NCI-H2081 (cell line): Measurements from ENCODE around the gene TSTD1.

Source experiments
- DNase-seq, 2 experiments: peaks; one replicate each; lab custom pipeline; 2025; lab: John Stamatoyannopoulos, UW

The TSTD1 gene, protein sequence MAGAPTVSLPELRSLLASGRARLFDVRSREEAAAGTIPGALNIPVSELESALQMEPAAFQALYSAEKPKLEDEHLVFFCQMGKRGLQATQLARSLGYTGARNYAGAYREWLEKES

GRCh38 chr1:161038523-161039153, at the start of gene TSTD1:
TSTD1 (minus strand) TSS chr1:161038964; CDS start chr1:161038889, 75 bp downstream.
- peak; percentile 84 to 90 for DNase-seq

DNA sequence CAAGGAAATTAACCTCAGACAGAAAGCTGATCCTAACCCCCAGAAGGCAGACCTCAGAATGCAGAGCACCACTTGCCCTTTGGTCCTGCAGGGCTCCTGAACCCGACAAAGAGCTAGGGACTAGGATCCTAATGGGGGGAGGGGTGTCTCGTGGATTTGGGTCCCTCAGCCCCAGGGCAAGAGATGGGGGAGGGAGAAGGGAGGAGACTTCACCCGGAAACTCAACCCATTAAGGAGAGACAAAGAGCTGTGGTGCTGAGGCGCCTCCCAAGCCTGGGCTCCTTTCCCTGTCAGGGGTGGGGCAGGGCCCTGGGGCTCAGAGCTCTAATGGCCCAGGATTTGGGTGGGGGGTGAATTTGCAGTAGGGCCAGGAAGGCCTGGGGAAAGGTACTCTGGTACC, 47.7 kb upstream of the TSTD1 start:
- DNase-seq: no peak

- DNase-seq: no peak
Observed at GRCh38 chr1:161085165-161085564, 46.4 kb upstream of the TSTD1 start.

DNA sequence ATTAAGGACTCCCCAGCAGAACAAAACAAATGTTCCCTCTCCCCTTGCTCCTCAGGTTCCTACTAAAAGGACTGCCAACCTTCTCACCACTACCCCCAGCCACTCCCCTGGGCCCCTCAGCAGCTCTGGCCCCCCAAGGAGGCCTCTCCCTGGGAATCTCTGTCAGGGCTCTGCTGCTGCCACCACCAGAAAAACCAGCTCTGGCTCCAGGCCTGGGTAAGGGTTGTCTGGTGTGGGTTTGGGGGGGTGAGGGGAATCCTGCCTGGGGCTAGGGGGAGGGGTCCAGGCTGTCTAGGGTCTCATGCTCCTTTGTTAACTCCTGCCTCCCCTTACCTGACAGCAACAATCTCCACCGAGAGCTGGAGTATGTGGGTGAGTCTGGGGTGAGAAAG, 45.8 kb upstream of the TSTD1 start:
- DNase-seq: no peak

DNA sequence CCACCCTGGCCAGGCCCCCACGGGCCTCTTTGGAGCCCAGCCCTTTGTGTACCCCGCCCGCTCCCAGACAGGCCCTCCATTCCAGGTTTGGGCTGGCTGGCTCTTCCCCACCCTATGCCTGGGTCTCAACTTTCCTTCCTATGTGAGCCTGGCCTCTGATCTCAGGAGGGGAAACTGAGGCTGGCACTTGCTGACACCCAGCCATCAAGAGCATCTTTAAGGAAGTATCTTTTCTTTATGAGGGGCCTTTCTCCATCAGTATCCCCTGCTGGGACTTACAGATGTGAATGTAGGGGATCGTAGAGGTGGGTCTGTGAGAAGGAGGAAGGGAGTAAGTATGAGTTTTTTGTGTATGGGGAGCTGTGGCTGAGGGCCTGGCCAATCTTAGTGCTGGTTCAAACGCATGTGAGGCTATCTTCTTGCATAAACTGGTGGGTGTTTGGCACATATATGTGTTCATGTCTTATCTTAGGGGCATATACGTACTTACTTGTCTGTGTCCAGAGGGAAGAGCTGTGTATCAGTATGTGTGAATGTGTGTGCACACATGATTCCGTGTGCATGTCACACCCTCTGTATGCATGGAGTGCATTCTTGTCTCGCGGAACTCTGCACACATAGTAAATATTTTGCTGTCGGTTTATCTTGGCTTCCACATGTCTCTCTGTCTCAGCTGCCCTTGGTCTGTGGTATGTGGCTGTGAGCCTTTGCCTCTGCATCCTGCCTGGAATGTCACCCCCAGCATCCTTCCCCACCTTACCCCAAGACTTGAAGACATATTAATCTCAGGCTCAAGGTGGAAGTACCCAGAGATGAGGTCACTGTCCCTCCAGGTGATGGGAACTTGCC, 45.2 kb upstream of the TSTD1 start:
- DNase-seq: no peak

GRCh38 chr1:161082996-161083747, 44.4 kb upstream of the TSTD1 start:
- no peak for DNase-seq

GRCh38 chr1:161082483-161082882, 43.7 kb upstream of the TSTD1 start:
- no peak for DNase-seq

- no peak for DNase-seq
Observed at GRCh38 chr1:161081519-161081918, 42.8 kb upstream of the TSTD1 start.

DNA sequence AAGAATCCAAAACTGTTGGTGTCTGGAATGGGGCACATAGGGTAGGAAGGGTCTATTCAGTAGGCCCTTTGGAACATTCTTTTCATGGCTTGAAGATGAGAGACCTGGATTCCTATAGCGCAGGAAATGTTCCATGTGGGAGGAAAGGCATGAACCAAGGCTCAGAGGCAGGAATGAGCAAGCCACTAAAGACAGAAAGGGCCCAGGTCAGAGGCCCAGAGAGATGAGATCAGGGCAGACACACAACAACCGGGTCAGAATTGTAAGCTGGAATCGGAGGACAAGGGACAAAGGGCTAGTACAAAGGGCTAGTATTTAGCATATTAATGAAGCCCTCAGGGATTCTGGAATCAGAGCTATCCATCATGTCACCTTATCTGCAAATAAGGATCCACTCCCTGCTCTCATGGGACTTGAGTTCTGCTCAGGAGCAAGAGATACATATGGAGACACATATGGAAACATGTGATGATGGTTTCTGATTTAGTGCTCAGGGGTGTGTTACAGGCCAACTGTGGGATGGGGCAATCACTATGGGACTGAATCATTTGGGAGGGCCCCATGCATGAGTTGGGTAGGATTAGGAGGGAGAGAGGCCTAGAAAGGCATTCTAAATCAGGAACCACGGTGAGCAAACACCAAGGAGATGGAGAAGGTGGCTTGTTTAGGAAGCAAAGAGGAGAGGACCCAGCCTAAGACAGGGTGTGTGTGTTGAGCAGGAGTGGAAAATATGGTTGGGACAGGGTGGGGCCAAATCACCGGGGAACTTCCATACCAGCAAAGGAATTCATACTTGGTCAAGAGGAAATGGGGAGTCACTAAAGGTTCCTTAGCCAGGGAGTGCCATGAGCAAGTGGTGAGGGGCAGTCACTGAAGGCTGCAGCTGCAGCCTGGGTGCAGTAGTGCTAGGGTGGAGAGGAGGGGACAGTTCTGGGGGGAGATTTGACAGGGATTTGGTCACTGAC, 42.0 kb upstream of the TSTD1 start:
- no peak for DNase-seq

DNA sequence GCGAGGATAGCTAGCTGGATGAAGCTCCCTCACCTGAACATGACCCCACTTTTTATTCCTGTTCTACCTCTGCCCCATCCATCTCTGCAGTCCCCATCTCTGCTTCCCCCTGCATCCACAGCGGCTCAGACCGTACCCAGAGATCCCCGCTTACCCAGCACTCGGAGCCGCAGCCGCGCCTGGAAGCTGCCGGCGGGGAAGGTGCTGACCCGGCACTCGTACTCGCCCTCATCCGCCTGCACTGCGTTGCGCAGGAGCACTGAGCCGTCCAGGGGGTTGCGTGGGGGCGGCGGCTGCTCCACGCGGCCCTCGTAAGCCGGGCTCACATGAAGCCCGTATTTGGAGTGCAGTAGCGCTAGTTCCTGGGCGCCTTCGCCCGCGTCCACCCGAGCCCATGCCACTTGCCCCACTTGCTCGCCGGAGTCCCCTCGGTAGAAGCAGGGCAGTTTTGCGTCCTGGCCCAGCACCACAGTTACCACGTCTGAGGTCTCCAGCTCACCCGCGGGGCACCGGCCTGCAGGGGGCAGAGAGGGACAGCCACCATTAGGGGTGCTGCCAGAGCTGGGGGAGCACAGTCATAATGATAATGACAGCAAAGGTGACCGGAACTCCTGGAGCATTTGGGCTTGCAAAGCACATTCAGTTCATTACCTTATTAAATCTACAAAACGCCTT, 40.8 kb upstream of the TSTD1 start:
- DNase-seq: no peak

DNA sequence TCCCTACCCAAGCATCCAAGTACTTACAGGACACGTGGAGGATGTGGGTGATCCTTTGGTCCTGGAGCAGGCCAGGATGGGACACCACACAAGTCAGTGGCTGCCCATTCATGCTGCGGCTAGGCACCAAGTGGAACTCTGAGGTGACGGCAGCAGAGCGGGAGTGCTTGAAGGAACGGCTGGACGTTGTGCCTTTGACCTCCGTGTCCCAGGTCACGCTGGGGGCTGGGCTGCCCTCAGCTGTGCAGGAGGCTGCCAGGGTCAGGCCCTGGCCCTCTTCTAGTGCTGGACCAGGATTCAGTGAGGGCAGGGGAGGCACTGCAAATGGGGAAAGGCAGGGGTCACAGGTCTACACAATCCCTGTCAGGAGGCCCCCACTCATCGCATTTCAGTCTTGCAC, 38.7 kb upstream of the TSTD1 start:
- DNase-seq: no peak

GRCh38 chr1:161076410-161076809, 37.6 kb upstream of the TSTD1 start:
- DNase-seq: no peak

GRCh38 chr1:161074676-161075368, 36.1 kb upstream of the TSTD1 start:
- DNase-seq: no peak

DNA sequence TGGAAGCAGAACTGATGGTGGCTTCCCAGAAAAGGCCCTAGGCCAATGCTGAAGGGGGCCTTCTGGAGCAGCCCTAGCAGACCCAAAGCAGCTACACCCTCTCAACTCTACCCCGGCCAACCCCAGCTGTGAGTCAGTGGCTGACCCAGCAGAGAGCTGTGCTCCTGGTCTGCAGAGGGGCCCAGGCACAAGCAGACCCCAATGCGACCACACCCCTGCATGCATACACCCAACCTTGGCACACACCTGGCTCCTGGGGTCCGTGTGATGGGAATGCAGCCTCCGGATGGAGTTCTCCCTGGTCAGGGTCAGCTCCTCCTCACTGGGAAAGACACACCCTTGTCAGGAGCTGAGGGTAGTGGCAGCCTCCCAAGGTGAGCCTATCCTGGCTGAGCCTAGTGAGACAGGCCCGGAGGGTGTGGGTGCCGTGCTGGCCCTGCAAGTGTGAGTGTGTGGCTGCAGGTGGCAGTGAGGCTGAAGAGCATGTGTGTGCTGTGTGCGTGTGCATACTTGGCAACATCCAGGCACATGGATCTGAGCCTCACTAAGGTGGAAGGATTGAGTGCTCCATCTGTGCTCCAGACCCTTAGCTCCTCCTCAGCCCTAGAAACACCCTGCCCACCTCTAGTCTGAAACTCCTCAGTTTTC, 34.8 kb upstream of the TSTD1 start:
- no peak for DNase-seq

DNA sequence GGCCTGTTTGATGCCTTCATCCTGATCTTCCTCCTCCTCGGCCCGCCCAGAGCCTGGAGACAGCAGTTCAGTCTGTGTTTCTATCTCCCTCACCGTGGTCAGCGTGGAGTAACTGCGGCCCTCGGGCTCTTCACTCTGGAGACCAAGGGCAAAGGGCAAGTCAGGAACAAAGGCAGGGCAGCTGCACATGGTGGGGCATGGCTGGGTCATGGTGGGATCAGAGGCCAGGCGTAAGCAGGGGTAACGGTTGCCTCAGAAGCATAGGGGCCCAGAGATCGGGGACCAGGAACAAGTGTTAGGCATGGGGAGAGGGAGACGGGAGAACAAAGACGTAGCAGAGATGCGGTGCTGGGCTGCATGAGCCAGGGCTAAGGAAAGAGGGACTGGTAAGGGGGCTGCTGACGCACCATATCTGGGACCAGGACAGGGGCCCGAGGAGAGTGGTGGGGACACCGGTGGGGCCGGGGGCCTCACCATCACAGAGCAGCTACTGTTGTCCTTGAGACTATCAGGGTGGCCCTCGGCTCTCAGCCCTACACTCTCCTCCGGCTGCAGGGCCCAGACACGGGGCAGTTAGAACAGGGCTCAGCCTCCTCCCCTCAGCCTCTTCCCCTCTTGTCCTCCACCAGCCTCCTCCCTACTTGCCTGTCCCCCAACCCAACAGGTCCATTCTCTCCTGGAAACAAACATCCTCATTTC, 34.1 kb upstream of the TSTD1 start:
- DNase-seq: no peak

- DNase-seq: no peak
Observed at GRCh38 chr1:161071886-161072371, 33.2 kb upstream of the TSTD1 start.

DNA sequence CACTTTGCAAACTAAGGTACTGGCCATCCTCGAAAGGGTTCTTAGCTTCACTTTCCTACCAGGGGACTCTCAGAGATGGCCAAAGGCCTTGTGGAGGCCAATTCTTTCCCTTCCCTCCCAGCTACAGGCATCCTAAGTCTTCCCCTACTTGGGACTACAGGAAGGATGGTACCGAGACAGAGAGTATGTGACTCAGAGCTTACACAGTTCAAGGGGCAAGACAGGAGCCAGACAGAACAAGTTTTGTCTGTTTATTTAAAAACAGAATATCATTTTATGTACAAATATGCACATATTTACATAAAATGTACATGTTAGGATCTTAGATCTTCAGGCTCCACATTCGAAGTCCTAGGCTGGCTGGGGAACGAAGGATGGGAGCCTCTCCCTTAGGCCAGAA, 32.0 kb upstream of the TSTD1 start:
- no peak for DNase-seq

DNA sequence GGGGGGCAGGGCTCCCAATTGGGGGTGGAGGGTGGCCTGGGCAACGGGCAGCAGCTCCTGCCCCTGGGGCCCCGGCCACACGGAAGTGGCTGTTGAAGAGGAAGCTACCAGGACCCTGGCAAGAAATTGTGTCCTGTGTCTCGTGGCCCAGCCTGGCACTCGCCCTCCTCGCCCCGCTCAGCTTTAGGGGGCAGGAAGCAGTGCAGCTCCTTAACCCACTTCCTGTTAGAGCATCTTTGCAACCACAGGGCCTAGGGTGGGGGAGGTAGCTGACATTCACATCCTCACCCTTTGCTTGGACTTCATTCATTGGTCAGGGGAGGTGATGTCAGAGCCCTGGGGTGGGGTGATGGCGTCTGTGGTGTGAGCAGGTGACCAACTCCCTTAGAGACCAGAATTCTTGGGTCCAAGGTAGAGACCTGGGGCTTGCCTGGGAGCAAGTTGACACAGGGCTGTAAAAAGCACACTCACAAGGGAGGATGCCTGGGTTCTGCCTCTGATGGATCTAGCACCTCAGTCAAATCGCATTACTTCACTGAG, 31.0 kb upstream of the TSTD1 start, which contains the start of gene ARHGAP30:
Gene ARHGAP30, minus strand, starts transcription at position 161 of the 540 bp plus-strand sequence. CDS start 267 bp downstream, outside the sequence.
- no peak for DNase-seq
